ENCODE data around the gene C16orf54.
"Not testable (repeated sequence)": the region's sequence is repeated elsewhere in the genome, so short reads cannot be mapped to it uniquely, and the experiment has no call there.

C16orf54 gene

GRCh38 chr16:29747947-29748759 is 2.4 kb upstream of the C16orf54 start (continued):
- no peak for TF ChIP-seq ZNF488 (tag by site-specific recombination; IDR thresholded peaks at IDR 0.05)
- TF ChIP-seq ZNF174 (tag by site-specific recombination; IDR thresholded peaks at IDR 0.05) = no peak
- TF ChIP-seq ZSCAN30 (tag by site-specific recombination; IDR thresholded peaks at IDR 0.05) = no peak
- no peak for TF ChIP-seq ZNF776 (tag by site-specific recombination; IDR thresholded peaks at IDR 0.05; ENCODE audit: borderline replicate concordance)
- TF ChIP-seq ELK4 (IDR thresholded peaks at IDR 0.05; ENCODE audit: borderline replicate concordance, low read depth, low read length) = no peak
- 0 out of 2 replicates have a peak, but pooled peaks have one; percentile 59 for TF ChIP-seq ZNF610 (tag by site-specific recombination; IDR thresholded peaks at IDR 0.05; ENCODE audit: borderline replicate concordance)
- 0 out of 2 replicates have a peak, but pooled peaks have one; percentile 37 for TF ChIP-seq ZNF184 (tag by site-specific recombination; IDR thresholded peaks at IDR 0.05)
- no peak for TF ChIP-seq ZNF449 (tag by site-specific recombination; IDR thresholded peaks at IDR 0.05)
- no peak for TF ChIP-seq PRDM4 (tag by site-specific recombination; IDR thresholded peaks at IDR 0.05)
- peak; percentile 71; the same call in 1 of the 2 replicates for TF ChIP-seq ZNF112 (tag by site-specific recombination; IDR thresholded peaks at IDR 0.05)
- TF ChIP-seq RBAK (tag by site-specific recombination; IDR thresholded peaks at IDR 0.05) = peak; percentile 52; the same call in 1 of the 2 replicates
- TF ChIP-seq ZNF169 (tag by site-specific recombination; IDR thresholded peaks at IDR 0.05) = peak; percentile 47; the same call in 1 of the 2 replicates
- TF ChIP-seq ZNF24 (tag by site-specific recombination; IDR thresholded peaks at IDR 0.05) = no peak
- TF ChIP-seq ZNF366 (tag by site-specific recombination; conservative IDR thresholded peaks at IDR 0.05) = no peak
- 0 out of 2 replicates have a peak, but pooled peaks have one; percentile 35 for TF ChIP-seq ZNF211 (tag by site-specific recombination; IDR thresholded peaks at IDR 0.05; ENCODE audit: low read depth)
- no peak for TF ChIP-seq ZNF76 (tag by site-specific recombination; IDR thresholded peaks at IDR 0.05; ENCODE audit: borderline replicate concordance, low read depth)
- no peak for TF ChIP-seq ZBTB7A (tag by site-specific recombination; IDR thresholded peaks at IDR 0.05; ENCODE audit: low read depth)
- TF ChIP-seq ZNF596 (tag by site-specific recombination; IDR thresholded peaks at IDR 0.05) = no peak
- peak; percentile 12; the same call in 1 of the 2 replicates for TF ChIP-seq ZNF555 (tag by site-specific recombination; conservative IDR thresholded peaks at IDR 0.05)
- TF ChIP-seq ZNF621 (tag by site-specific recombination; IDR thresholded peaks at IDR 0.05) = no peak
- no peak for TF ChIP-seq ZNF768 (tag by site-specific recombination; IDR thresholded peaks at IDR 0.05)
- no peak for TF ChIP-seq ZNF777 (tag by site-specific recombination; IDR thresholded peaks at IDR 0.05; ENCODE audit: borderline replicate concordance)
- no peak for TF ChIP-seq PRDM6 (tag by site-specific recombination; IDR thresholded peaks at IDR 0.05)
- TF ChIP-seq ZNF140 (tag by site-specific recombination; IDR thresholded peaks at IDR 0.05) = no peak
- TF ChIP-seq YY2 (tag by site-specific recombination; IDR thresholded peaks at IDR 0.05) = no peak
- no peak for TF ChIP-seq ZNF155 (tag by site-specific recombination; IDR thresholded peaks at IDR 0.05)
- TF ChIP-seq ZNF214 (tag by site-specific recombination; IDR thresholded peaks at IDR 0.05; ENCODE audit: borderline replicate concordance) = no peak

GRCh38 chr16:29746518-29746917 is 728 bp upstream of the C16orf54 start:
- H3K27ac ChIP-seq (ENCODE audit: extremely low read depth, low read depth, low read length); H3K4me1 ChIP-seq (ENCODE audit: control insufficient read depth, insufficient read depth, low read length); H3K4me3 ChIP-seq (ENCODE audit: low read depth, low read length); POLR2A ChIA-PET; H3K36me3 ChIP-seq (ENCODE audit: control insufficient read depth in 2 of 2, insufficient read depth in 1 of 2, low read length in 2 of 2); H3K9me3 ChIP-seq (ENCODE audit: control insufficient read depth, insufficient read depth, low read depth, low read length): not testable (repeated sequence)
- CTCF ChIA-PET = interaction anchor here (1.0 kb wide), 1 partner anchor 17 kb away, joined by 3 read pairs; no protein-coding TSS in a partner anchor

Data from HEK293 (cell line).